AG04450 (cell line): ENCODE results near the gene MCTP1. TPM values are rescaled to one million over a fixed set of nuclear protein-coding genes. Genes with fewer than 3 reads are reported as not detected.

ENCODE experiments used
- CTCF ChIA-PET: fragments of 300-600, 350-600 bp; formaldehyde crosslinking; extraction: SDS; loops from one replicate; lab custom pipeline; 2022; ENCODE audit warnings: antibody characterized with exemption, inconsistent platforms; lab: Charles Lee
- POLR2A ChIA-PET: fragments of 350-600 bp; formaldehyde crosslinking; extraction: SDS; loops from one replicate; lab custom pipeline; 2021; ENCODE audit warnings: antibody characterized with exemption, inconsistent platforms; lab: Yijun Ruan, JAX
- DNase-seq: peaks from one replicate; pipeline ENCODE4 v3.0.0-alpha.2; 2011; ENCODE audit warnings: low read depth, low spot score
- H3K27ac ChIP-seq: one replicate; pipeline ENCODE4 v1.5.1; 2012; ENCODE audit warnings: low read depth, low read length, control low read depth
- H3K27me3 ChIP-seq: one replicate; pipeline ENCODE4 v1.6.0; 2012; ENCODE audit warnings: low read length; ENCODE audit not compliant: control insufficient read depth, insufficient read depth
- H3K4me3 ChIP-seq: 2 replicates; pipeline ENCODE4 v1.5.1; 2011; ENCODE audit warnings: mild to moderate bottlenecking, low read depth, low read length, control low read depth
- H3K9me3 ChIP-seq: 2 replicates; pipeline ENCODE4 v1.5.1; 2012; ENCODE audit warnings: low read length; ENCODE audit not compliant: control insufficient read depth, insufficient read depth
- polyA plus RNA-seq: library from polyadenylated mRNA; depleted of rRNA; stranded (reverse); fragments of >200 nt; gene quantifications from 2 replicates; pipeline ENCODE4 v1.2.3, GENCODE V29; 2011
- TF ChIP-seq, protein P1 (sequence below): IDR thresholded peaks from 2 replicates; pipeline ENCODE4 v1.5.1; 2011; ENCODE audit warnings: low read depth, low read length, control low read depth, inconsistent platforms

The MCTP1 gene
- polyA plus RNA-seq, 1 experiment: 0.66 TPM

DNA sequence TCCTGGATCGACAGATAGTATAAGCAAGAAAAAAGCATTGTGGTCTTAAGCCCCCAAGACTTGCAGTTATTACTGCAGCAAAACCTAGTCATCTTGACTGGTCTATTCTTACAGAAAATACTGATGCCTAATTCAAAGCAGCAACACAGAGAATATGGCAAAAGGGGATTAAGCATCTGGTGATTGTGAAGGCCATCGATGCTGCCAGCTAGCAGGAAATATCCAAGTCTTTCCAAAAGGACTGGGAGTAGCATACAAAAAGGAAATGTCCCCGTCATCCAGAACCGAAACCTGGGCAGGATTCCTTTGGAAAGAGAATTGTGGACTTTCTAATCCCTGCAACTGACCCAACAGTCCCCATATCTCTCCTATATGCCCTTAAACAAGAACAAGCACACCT is 534.2 kb downstream of the MCTP1 start:
- Histone ChIP-seq H3K4me3 (no peak overlapping the region), H3K27me3 (no peaks in the 10 kb centered on the region), H3K9me3 (no peaks in the 10 kb centered on the region), H3K27ac (no peak overlapping the region)
- CTCF ChIA-PET: interaction anchor here (1.1 kb wide), 1 partner anchor 12 kb away, joined by 5 read pairs; no protein-coding TSS in a partner anchor
- TF ChIP-seq, protein P1, sequence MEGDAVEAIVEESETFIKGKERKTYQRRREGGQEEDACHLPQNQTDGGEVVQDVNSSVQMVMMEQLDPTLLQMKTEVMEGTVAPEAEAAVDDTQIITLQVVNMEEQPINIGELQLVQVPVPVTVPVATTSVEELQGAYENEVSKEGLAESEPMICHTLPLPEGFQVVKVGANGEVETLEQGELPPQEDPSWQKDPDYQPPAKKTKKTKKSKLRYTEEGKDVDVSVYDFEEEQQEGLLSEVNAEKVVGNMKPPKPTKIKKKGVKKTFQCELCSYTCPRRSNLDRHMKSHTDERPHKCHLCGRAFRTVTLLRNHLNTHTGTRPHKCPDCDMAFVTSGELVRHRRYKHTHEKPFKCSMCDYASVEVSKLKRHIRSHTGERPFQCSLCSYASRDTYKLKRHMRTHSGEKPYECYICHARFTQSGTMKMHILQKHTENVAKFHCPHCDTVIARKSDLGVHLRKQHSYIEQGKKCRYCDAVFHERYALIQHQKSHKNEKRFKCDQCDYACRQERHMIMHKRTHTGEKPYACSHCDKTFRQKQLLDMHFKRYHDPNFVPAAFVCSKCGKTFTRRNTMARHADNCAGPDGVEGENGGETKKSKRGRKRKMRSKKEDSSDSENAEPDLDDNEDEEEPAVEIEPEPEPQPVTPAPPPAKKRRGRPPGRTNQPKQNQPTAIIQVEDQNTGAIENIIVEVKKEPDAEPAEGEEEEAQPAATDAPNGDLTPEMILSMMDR: no peak
- no peak for DNase-seq
- POLR2A ChIA-PET: no interaction called here

DNA sequence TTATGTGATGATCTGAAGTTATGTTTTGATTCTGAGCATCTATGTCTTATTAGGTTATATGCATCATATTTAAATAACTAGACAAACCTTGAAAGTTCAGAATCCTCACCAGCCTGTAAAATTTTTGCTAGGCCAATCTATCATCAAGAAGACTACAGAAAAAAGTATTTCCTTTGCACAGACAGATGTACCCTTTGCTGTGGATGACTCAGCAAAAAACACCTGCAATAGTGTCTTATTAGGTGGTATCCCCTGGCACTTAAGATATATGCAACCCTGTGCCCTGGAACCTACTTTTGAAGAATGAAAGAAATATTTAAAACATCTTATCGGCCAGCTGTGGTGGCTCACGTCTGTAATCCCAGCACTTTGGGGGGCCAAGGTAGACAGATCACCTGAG is 535.9 kb downstream of the MCTP1 start:
- ChIA-PET POLR2A (no interaction called here), CTCF (interaction anchor here (3.2 kb wide), 1 partner anchor 11 kb away, joined by 21 read pairs; no protein-coding TSS in a partner anchor)

DNA sequence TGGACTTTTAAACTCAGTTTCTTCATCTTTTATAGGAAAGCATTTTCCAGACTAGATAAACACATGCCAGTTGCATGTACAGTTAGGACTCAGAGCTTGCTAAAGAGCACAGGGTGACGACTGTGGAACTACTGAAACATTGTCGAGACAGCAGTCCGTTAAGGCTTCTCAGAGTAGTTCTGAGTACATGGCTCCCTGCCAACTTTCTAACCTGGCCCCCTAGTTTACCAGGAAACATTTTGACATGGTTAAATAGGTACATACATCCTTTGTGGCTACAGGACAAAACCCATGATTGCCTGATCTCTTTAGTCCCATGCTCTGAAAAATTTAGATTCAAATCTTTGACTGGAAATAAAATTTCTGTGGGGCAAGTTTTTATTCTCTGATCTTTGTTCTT is 536.7 kb downstream of the MCTP1 start:
- ChIA-PET CTCF (interaction anchor here (3.2 kb wide), 1 partner anchor 10 kb away, joined by 21 read pairs; no protein-coding TSS in a partner anchor), POLR2A (no interaction called here)
- H3K27ac ChIP-seq: no peak overlapping the region
- no peak overlapping the region for H3K4me3 ChIP-seq
- no peaks in the 10 kb centered on the region for H3K9me3 ChIP-seq
- DNase-seq: no peak
- H3K27me3 ChIP-seq: no peaks in the 10 kb centered on the region
- TF ChIP-seq, protein P1: no peak

More for the DNA sequence above, 535.9 kb downstream of the MCTP1 start:
- Histone ChIP-seq H3K27ac (no peak overlapping the region), H3K27me3 (no peaks in the 10 kb centered on the region), H3K4me3 (no peak overlapping the region), H3K9me3 (no peaks in the 10 kb centered on the region)
- DNase-seq: no peak
- TF ChIP-seq, protein P1: no peak

DNA sequence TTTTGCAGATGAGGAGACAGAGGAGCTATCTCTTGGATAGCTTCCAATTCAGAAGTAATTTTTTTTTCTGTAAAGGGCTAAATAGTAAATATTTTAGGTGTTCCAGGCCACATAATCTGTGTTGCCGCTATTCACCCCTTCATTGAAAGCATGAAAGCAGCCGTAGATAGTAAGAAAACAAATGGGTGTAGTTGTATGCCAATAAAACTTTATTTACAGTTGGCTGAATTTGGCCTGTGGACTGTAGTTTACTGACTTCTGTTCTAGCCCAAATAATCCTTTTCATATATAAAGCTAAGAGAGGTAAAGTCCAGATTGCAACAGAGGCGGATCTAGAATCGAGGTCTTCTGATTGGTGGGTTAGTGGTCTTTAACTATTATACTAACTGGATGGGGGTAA is 537.5 kb downstream of the MCTP1 start:
- Histone ChIP-seq H3K4me3 (no peak overlapping the region), H3K9me3 (no peaks in the 10 kb centered on the region), H3K27me3 (no peaks in the 10 kb centered on the region), H3K27ac (no peak overlapping the region)
- ChIA-PET POLR2A (no interaction called here), CTCF (interaction anchor here (3.2 kb wide), 1 partner anchor 10 kb away, joined by 21 read pairs; no protein-coding TSS in a partner anchor)
- DNase-seq: no peak
- TF ChIP-seq, protein P1: no peak

DNA sequence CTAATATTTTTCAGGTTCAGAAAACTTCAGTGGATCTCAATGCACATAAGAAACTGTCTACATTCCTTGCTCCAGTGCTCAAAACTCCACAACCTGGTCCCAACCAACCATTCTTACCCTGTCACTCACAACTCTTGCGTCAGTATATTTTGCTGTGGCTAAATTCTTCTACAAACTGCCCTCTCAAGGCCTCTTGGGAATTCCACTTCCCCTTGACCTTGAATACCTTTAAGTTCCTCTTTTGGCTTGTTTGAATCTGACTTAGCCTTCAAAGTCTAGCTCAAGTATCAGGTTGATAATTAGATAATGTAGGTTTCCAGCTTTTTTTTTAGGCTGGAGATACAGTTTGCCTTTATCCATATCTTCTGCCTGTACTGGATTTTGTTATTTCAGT is 538.2 kb downstream of the MCTP1 start:
- no peaks in the 10 kb centered on the region for H3K9me3 ChIP-seq
- no peak overlapping the region for H3K4me3 ChIP-seq
- ChIA-PET POLR2A (no interaction called here), CTCF (interaction anchor here (3.2 kb wide), 1 partner anchor 9 kb away, joined by 21 read pairs; no protein-coding TSS in a partner anchor)
- TF ChIP-seq, protein P1: no peak
- H3K27me3 ChIP-seq: no peaks in the 10 kb centered on the region
- H3K27ac ChIP-seq: no peak overlapping the region
- no peak for DNase-seq
